Loucy (cell line): ENCODE results near the gene DDX24.

ENCODE experiments used
- CTCF ChIP-seq: fragments of 200-600 bp; sonication (generic); conservative IDR thresholded peaks from 2 replicates; pipeline ENCODE4 v1.5.1; 2014; ENCODE audit warnings: mild to moderate bottlenecking, antibody characterized with exemption, low read length
- EZH2phosphoT487 ChIP-seq: fragments of 200-600 bp; IDR thresholded peaks from 2 replicates; pipeline ENCODE4 v1.6.1; 2018; ENCODE audit warnings: antibody characterized with exemption, mild to moderate bottlenecking, moderate library complexity, borderline replicate concordance

DNA sequence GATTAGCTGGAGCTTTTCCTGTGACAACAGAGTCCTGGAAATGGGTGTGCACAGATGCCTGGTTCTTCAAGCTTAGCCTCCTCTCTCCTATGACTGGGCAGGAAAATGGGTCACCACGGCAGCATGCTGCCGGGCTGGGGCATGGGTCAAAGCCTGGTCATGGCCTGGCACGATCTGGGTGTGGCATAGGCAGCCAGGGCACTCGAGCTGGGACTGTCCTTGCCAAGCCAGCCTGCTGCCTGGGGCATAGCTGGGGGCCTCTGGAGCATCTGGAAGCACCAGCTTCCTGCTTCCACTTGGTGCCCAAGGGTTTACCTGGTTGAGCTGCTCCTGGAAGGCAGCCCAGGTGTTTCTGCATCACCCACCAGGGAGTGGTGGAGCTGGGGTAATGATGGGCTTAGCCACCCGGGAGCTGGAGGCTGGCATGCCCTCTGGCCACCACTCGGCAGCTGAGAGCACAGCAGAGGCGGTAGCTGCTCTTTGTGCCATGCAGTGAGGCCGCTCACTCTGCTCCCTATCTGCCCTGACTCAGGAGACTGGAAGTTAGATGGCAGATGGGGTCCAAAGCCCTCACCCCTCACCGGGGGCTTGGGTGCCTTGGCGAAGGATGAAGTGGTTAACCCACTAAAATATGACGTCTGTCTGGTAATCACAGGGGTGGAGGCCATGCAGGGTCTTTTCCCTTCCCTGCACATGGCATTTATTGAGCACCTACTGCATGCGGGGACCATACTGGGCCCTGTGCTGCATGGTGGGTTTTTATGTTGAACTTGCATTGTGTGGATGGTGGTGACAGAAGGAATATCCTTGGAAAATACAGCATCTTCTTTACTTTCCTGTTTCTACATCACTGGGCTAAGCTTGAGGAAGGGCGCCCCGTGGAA, 53.2 kb downstream of the DDX24 start:
- TF ChIP-seq CTCF: no peak
- no peak for TF ChIP-seq EZH2phosphoT487
